ENCODE results near the gene SNX27.
A peak's percentile ranks its signal among the peaks of the same experiment; 100 is the strongest.

SNX27 gene

DNA sequence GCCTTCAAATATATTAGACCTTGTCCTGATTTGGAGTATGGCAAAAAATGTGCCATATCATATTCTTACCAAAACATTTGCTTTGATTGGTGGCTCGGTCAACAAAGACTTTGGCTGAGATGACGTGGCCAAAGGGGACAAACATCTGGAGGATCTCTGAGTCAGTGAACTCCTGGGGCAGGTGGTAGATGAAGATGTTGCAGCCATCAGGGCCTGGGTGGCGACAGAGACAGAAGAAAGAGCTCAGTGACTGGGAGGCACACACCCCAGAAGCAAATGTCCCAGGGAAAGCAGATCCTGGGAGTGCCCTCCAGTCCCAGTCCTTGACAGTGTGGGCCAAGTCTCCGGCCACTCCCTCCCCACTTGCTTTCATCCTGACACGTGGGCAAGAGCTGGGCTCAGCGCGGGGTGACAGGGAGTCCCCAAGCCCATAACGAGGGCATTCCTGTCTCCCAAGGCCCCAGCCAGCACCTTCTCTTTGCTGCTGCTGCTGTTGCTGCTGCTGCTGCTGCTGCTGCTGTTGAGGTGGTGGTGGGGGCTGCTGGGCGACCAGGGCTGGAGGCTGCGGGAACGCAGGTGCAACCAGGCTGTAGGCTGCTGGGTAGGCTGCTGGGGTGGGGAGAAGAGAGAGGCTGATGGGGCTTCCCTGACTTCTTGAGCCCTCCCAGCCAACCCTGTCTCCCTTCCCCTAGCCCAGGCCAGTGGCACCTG is 94.1 kb downstream of the SNX27 start:
- no peak for DNase-seq (ENCODE audit: low read depth)

DNA sequence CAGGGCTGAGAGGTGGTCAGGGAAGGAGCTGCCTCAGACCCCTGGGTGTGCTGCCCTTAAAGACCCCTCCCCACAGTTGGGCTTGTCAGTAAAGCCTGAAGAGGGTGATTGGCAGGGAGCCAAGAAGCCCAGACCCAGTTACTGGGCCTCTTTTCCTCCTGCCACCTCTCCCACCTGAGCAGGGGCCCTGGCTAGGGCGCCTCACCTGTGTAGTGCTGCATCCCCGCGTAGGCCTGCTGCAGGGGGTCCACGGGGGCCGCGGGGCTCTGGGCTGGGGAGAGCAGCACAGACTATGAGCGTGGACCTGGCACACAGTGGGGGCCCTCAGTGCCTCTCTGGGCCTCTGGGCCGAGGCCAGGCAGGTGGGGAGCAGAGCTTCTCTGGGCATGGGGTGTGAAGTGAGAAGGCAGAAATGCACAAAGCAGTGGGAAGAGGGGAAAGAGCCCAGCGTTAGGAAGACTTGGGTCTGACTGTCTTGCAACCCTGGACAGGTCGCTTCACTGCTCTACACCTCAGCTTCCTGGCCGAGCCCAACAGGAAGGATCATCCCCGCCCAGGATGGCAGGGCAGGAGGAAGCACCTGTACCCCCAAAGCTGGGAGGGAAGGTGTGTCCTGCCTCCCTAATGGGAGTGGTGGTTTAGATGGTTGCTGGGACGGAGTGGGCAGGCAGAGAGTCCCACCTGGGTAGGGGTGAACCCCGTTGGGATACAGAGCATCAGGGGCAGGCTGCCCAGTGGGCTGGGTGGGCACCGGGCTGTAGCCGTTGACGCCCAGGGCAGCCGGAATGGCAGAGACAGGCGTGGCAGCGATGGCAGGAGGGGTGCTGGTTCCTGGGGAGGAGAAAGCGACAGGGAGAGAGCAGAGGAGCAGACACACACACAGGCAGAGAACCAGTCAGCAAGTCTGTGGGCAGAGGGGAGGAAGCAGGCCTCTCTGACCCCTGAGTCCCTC is 94.9 kb downstream of the SNX27 start:
- no peak for DNase-seq (ENCODE audit: low read depth)

DNA sequence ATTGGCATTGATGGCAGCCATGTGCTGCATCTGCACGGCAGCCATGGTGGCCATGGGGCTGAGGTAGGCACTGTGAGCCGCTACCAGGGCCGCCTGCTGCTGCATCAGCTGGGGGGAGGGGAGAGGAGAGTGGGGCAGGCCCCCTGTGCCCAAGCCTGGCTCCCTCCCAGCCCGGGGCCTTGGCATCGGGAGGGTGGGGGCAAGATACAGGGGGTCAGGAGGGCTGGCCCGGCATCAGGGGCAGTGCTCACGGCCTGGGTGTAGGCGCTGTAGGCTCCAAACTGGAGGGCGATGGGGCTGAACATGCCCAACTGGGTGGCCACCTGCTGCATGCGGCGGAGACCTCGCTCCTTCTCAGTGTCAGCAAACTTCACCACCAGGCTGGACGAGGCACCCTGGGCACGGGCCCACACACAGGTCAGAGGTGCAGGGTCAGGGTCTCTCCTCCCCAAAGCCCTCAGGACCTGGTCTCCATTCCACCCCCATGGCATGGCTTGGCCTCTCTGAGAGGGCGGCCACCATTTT is 95.8 kb downstream of the SNX27 start:
- DNase-seq (ENCODE audit: low read depth): no peak

DNA sequence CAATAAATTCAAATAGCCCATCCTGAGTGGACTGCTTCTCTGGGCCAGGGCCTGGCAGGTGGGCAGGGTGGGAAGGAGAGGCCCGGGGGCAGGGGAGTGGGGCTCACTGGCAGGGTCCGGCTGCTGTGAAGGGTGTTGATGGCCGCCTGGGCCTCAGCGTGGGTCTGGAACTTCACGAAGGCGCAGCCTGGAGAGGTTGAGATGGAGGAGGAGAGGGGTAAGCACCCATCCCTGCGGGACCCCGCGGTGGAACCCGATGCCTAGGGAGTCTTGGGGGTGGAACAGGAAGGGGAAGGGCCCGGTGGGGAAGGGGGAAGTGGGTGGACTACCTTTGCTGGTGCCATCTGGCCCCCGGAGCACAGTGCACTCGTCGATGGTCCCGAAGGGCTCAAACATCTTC is 97.0 kb downstream of the SNX27 start:
- DNase-seq (ENCODE audit: low read depth): no peak

DNA sequence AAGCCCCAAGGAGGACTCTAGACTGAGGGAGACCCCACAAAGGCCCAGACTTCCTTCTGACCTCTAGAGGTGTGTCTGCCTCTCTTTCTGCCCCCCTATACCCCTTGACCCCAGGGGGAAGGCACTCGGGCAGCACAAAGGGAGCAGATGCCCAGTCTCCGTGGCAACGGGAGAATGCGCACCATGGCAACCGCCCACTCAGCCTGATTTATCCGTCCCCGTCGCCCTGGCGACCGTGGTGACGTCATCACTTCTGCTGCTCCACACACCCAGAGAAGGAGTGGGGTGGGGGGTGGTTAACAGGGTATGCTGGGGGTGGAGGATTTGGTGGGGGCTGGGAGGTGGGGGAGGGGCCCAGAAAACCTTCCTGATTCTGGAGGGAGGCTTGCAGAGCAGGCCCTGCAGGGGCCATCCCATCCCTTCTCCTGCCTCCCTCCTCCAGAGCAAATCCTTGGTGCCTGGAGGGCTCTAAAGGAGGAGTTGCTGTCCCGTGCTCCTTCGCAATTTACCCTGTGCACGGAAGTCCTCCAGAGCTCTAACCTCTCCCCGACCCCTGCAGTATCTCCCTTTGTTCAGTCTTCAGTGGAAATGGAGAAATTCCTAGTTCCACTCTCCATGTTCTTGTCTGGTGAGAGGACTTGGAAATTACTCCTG is 98.5 kb downstream of the SNX27 start:
- DNase-seq (ENCODE audit: low read depth): no peak

DNA sequence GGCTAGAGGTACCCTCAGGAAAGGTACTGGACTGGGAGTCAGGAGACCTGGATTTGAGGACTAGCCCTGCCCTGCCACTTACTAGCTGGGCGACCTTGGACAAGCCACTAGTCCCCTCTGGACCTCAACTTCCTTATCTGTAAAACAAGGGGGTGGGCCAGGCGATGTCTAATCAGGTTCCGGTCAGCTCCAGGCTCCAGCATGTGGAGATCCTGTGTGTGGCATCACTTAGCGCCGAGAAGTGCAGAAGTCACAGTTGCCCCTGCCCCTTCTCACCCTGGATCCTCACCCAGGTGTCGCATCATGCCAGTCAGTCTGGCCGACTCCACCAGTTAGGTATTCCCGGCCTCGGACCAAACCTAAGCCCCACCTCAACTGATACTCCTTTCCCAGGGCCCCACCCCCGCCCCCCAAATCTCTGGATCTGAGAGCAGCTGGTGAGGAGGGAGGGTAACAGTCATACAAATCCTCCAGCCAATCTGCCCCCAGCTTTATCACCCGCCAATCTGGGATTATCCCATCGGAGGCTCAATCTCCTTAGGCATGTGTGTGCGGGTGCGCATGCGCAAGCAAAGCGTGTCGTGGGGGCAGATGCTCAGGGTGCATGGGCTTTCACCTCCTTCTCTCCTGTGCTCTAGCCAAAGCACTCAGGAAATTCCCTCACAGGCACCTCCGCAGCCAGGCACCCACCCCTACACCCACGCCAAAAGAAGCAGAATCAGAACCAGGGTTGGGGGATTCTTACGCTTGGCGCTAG is 99.4 kb downstream of the SNX27 start:
- DNase-seq (ENCODE audit: low read depth): no peak

DNA sequence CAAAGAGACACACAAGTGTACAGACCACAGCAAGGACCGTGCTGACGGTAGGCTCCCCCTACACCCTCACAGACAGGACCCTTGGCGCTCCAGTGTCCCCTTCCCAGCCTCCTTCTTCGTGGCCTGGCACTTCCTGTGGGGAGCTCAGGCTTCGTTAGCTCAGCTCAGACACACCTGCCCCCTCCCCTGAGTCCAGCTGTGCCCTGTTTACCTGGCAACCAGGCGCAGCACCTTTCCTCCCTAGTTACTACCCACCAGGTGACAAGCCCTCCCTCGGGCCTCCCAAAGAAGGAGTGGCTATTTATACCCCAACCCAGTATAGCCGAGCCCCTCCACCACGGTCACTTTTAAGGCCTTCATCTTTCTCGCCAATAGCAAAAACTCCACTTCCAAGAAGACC is 100.1 kb downstream of the SNX27 start:
- no peak for DNase-seq (ENCODE audit: low read depth)

DNA sequence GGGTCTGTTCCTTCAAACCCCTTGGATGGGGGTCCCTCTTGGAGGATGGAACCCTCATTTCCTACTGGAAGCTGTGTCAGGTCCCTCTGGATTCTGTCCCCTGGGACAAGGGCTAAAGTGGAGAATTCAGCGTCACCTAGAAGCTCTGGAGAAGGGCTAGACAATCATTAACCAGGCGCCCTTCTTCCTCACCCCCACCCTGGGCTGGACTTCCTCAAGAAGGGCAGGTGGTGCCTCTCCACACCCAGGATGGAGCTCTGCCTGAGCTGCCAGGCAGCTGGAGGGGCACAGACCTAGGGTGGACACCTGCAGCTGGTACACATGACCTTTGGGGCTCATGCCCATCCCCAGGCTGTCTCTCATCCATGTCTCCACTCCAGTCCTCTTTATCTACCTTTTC is 101.2 kb downstream of the SNX27 start:
- DNase-seq (ENCODE audit: low read depth): no peak

DNA sequence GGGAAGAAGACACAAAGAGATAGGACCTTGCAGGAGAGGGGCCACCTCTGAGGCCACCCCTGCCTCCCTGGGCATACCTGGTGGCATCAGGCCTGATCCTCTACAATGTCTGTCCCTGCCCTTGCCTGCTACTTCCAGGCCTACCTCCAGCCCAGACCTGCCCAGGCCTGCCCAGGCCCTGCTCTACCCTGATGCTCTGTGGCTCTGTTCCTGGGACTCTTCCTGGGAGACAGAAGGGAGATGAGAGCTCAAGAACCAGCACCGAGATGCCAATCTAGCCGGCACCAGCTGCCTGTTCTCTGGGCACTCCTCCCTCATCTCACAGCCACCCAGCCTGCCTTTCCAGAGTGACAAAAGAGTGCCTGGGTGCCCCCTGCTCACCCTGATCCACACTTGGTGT is 102.0 kb downstream of the SNX27 start:
- no peak for DNase-seq (ENCODE audit: low read depth)

DNA sequence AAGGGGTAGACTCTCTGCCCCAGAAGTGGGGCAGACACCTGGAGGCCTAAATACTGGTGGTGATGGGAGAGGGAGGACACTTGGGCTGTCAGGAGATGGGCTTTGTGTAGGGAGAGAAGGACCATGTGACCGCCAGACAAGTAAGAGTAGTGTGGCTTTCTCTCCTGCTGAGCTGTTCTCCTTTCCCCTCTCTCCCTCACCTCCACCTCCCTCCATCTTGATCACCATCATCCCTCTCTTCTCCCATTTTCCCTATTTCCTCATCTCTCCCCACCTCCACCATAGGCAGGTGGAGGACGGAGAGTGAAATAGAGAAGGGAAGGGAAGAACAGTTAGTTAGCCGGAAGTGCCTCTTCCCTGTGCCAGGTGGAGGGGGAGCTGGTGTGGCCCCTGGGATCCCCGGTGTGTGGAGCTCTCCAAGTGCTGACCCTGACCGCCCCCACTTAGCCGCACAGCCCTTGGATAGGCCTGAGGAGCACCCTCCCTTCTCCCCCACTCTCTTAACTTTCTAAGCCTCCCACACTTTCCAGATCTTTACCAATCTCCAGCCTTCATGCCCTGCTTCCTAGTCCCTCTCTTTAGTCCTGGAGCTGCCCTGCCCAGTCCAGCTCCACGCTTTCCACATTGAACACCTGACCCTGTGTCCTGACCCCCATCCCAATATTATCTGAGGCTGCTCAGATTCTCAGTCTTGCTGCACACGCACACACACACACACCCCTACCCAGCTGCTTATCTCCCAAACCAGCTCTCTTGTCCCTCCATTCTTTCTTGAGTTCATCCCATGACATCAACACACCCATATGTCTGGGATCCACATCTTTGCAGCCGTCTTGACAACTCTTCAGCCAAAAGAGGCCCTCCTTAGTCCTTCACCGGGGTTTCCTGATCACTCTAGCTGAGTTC is 103.2 kb downstream of the SNX27 start:
- no peak for DNase-seq (ENCODE audit: low read depth)

DNA sequence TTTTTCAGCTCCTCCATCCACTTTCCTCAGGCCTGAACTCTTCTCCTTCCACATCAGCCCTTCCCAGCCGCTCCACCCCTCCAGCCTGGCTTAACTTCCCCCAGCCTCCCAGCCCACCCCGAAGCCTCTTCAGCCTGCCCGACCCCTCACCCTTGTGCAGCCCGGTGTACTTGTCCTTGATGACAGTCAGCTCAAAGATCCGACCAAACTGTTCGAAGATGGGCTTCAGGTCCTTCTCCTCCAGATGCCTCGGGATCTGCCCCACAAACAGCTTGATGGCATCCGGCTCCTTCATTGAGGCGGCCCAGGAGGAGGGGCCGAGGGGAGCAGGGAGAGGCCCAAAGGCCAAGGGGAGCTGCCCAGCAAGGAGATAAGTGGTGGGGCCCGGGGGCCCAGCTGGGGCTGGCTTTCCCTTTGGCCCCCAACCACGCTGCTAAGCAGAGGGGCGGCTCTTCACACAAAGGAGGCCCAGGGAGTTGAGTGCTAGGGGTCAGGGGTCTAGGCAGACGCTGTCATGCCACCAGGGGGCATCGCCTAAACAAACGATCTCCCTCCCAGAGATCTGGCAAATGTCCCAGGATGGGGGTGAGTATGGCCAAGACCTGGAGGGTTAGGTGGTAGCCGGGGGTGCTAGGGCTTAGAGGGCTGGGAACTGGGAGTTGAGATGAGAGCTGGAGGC is 104.0 kb downstream of the SNX27 start:
- no peak for DNase-seq (ENCODE audit: low read depth)

DNA sequence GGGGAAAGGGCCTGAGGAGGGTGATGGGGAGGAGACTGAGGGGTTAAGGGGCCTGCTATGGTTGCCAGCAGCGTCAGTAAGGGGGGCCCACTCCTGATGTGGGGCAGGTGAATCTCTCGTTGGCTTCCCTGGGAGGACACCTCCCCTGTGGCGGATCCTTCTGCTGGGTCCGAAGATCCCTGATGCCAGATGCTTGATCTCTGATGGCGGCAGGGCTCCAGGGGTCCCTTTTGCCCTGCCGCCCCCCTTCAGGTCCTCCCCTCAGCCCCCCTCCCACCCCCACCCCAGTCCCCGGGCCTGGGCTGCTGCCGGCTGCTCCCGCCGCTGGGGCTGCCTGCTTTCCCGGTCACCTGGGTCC is 104.5 kb downstream of the SNX27 start:
- DNase-seq (ENCODE audit: low read depth): no peak

DNA sequence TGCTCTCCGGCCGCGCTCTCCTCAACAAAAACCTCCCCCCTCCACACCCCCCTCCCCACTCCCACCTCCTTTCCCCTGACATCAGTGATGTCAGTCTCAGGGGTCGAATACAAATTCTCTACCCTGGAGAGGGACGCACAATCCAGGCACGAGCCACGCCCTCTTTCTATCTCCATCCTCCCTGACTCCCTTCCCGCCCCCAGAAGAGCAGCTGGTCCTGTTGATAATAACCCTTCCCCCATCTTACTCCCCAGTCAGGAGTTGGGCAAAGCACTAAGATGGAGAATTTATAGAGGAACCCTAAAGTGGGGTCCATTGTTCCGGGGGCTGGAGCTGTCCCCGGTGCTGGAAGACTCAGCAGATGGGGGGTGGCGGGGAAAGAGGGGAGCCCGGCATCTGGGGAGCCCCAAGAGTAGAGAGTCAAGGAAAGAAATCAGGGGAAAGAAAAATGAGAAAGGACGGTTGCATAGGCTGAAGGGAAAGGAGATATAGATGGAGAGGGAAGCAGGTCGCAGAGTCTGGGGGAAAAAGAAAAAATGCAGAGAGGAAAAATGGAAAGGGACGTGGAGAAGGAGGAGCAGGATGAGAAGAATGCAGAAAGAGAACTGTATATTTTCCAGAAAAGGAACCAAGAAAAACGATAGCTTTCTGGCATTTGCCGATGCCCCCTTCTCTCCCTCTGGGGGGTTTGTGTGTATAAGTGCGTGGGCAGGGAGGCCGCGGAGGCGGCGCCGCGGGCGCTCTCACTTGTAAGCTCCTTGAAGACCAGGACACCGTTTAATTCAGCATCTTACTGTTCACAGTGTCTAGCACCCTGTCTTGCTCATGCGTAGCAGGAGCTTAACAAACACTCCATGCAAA is 105.2 kb downstream of the SNX27 start, which contains the start of gene CELF3:
Gene CELF3 (minus strand): TSS at position 33 of the 861 bp plus-strand sequence. CDS start 783 bp downstream, outside the sequence.
- DNase-seq (ENCODE audit: low read depth): no peak

DNA sequence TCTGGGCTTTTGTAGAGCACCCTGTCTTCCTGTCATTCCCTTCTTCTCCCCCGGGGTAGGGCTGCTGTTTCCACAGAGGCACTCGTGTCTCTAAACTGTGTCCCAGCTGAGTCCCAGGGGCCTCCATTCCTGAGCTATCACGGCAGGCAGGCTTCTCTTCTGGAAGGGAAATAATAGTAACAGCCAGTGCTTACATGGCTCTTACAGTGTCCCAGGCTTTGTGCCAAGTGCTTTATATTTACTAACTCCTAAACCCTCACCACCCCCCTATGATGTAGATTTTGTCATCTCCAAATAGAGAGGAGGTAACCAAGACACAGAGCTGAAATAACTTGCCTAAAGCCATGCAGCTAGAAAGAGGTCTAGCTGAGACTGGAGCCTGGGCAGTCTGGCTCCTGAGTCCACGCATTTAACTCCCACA is 106.2 kb downstream of the SNX27 start:
- no peak for DNase-seq (ENCODE audit: low read depth)

DNA sequence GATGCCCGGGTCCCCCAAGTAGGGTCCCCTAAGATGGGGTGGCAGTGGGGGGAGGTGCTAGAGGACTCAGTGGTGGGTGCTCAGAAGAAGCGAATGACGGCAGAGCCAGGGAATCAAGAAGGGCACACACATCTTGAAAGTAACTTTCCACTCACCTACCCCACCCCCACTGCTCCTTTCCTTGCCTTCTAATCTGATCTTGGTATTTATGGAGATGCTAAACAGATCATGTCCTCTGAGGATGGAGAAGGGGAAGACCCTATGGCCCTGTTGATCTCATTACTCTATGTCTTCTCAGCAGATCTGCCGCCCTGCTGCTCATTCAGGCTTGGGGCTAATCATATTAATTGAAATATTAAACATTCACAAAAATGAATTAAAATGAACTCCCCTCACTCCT is 106.8 kb downstream of the SNX27 start:
- DNase-seq (ENCODE audit: low read depth): no peak

DNA sequence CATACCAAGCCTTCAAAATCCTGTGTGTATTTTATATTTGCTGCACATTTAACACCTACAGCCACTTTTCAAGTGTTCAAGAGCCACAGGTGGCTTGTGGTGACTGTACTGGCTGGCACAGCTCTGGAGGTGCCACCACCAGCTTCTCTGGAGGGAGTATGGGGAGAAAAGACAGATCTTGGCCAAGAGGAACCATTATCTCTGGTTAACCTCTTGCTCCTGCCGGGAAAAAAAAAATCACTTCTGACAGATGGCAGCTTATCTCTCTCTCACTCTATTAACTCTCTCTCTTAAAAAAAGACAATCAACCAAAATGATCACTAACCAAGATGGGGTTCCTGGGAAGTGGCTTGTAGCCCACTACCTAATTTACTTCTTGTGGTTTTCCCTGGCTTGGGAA is 108.3 kb downstream of the SNX27 start:
- DNase-seq (ENCODE audit: low read depth): no peak

DNA sequence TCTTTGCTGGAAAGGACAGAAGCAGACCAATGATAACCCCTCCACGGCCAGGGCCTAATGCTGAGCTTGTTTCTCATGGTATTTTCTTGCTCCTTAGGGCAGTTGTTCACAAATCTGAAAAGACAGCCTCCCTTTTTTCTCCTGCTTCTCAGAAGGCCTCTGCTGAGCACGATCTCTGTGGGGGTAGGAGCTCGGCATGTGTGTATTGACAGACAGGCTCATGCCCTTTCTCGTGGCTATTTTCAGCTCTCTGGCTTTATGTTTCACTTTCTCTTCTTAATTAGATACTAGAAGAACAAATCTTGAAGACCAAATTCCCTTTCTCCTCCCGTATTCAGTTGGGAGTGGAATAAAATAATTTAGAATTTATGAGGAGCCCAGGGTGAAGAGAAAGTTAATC is 108.7 kb downstream of the SNX27 start:
- no peak for DNase-seq (ENCODE audit: low read depth)

DNA sequence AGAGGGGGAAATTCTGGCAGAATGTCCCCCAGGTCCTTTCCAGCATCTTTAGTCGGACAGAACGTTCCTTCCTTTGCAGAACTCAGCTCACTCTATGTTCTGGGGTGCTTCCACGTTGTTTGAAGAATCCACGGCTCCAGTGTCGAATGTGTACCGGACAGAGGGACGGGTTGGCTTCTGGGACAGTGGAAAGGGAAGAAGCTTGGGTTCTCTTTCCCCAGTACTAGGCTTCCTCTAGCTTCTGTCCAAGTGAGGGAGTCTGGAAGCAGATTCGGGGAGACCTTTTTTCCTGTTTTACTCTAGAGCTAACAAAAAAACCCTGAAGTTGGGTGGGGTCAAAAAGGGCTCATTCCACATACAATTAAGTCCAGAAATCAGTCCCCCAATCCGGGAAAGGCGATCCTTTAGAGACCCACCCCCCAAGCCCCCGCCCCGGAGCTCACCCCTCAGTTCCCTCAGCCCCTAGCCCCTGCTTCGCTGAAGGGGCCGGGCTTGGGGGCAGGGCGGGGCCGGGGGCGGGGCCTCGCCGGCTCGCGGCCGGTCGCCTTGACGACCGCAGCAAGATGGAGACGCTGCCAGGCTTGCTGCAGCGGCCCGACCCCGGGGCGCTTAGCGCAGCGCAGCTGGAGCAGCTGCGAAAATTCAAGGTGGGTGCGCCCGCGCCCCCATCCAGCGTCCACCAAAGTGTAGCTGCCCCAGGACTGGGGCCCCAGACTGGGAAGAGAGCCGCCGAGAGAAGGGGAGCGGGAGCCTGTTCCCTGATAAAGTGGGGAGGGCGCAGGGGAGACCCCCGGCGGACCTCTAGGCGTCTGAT is 109.3 kb downstream of the SNX27 start, which contains the start of gene RIIAD1:
Gene RIIAD1 (plus strand): TSS at position 549 of the 814 bp plus-strand sequence. CDS start 15 bp downstream, at position 564.
- peak; percentile 30 for DNase-seq (ENCODE audit: low read depth)

Measured in stimulated activated CD8-positive, alpha-beta memory T cell treated with anti-CD3 and anti-CD28 coated beads, Interleukin-12 subunit alpha, Interleukin-12 subunit beta, amount 100 ng/mL, for 4 hours (primary cell).